Omental fat pad (tissue), 4 donors: ENCODE results near the gene GEMIN5. TPM values are rescaled to one million over a fixed set of nuclear protein-coding genes. Genes with fewer than 3 reads are reported as not detected.

Experiments
- ATAC-seq: fragments of 150-250 bp; one replicate; pipeline ENCODE4 v1.9.1; 2016; ENCODE audit warnings: mild to moderate bottlenecking, moderate library complexity; ENCODE audit not compliant: low FRiP score
- DNase-seq: peaks from one replicate; pipeline ENCODE4 v3.0.0-alpha.2; 2019; ENCODE audit warnings: low spot score
- total RNA-seq, 4 donors: library from RNA; depleted of rRNA; stranded (reverse); fragments of >200 nt; gene quantifications; one replicate each; pipeline ENCODE4 v1.1.0, GENCODE V29; 2016
- TF ChIP-seq, protein P1 (sequence below), 3 donors: fragments of 450-650 bp; IDR thresholded peaks; one replicate each; pipeline ENCODE4 v1.5.1; 2016 to 2017; ENCODE audit warnings: antibody characterized with exemption in 3 of 3, mild to moderate bottlenecking in 3 of 3, moderate library complexity in 2 of 3

Gene GEMIN5
- total RNA-seq, 4 donors from 2014 or later: 13.5 to 25.8 (median 20.2) TPM

DNA sequence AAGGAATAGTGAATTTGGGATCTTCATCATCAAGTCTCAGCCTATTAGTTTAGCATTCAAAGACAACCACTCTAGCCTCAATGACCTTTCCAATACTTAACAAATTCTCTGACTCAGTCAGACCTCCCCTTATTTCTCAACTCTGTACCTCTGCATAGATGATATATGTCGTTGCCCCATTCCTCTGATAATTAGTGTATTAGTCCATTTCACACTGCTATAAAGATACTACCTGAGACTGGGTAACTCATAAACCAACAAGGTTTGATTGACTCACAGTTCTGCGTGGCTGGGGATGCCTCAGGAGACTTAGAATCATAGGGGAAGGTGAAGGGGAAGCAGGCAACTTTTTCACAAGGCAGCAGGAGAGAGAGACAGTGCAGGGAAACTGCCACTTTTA, 11.8 kb upstream of the GEMIN5 start:
- TF ChIP-seq, protein P1, sequence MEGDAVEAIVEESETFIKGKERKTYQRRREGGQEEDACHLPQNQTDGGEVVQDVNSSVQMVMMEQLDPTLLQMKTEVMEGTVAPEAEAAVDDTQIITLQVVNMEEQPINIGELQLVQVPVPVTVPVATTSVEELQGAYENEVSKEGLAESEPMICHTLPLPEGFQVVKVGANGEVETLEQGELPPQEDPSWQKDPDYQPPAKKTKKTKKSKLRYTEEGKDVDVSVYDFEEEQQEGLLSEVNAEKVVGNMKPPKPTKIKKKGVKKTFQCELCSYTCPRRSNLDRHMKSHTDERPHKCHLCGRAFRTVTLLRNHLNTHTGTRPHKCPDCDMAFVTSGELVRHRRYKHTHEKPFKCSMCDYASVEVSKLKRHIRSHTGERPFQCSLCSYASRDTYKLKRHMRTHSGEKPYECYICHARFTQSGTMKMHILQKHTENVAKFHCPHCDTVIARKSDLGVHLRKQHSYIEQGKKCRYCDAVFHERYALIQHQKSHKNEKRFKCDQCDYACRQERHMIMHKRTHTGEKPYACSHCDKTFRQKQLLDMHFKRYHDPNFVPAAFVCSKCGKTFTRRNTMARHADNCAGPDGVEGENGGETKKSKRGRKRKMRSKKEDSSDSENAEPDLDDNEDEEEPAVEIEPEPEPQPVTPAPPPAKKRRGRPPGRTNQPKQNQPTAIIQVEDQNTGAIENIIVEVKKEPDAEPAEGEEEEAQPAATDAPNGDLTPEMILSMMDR (IDR thresholded peaks at IDR 0.05): no peak
- DNase-seq: no peak
- ATAC-seq: peak; percentile 51

DNA sequence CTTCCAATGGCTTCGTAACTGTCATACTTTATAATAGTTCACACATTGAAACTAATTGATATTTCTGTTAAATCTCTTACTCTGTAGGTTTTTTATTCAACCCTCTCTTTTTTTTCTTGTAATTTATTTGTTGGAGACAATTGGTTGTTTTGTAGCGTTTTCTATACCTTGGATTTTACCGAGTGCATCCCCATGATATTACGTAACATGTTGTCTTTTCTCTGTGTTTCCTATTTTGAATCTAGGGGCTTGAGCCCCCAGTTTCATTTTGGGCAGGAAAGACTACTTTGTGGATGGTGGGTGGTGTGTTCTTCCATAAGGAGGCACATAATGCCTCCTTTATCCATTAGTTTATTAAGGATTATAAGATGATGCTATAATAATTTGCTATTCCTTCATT, 10.3 kb upstream of the GEMIN5 start:
- DNase-seq: no peak
- ATAC-seq: no peak
- TF ChIP-seq, protein P1 (IDR thresholded peaks at IDR 0.05): no peak

DNA sequence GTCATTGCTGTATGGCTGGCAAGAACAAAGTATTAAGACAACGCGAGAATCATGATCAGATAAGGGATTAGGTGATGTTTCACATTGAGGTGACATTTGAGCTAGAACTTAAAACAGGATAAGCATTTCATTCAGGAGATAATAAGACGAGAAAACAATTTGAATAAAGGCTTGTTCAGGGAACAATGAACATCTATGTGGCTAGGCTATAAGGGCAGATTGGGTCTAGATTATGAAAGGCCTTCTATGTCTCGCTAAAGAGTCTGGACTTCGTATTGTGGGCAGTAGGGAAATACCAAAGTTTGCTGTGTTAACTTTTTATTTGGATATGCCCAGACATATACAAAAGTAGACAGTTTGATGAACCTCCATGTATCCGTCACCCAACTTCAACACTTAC, 9.8 kb upstream of the GEMIN5 start:
- ATAC-seq (no peak), DNase-seq (no peak)
- TF ChIP-seq, protein P1 (IDR thresholded peaks at IDR 0.05): no peak

DNA sequence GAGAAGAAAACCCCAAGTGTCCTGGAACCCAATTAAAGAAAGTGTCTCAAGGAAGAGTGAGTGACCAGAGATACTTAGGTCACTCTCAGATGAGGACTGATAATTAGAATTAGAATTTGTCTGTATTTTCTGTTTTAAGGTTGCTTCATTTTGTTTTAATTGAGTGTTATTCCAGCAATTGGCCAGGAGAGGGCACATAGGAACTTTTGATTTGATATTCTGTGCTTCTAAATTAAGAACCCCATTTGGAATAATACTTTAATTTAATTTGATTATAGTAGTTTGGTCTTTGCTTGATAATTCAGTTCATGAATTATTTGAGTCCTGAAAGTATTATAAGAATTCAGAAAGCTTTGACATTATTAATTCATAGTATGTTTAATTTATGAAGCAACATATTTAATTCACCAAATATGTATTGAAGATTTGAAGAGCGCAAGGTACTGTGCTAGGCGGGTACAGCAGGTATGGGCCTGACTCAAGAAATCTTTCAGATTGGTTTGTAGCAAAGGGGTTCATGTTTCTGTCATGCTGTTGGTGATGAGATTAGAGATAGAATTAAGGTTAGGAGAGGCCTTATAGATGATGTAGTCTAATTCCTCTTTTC, 7.8 kb upstream of the GEMIN5 start:
- TF ChIP-seq, protein P1 (IDR thresholded peaks at IDR 0.05): peak in 1 of 3 donors; percentile 2
- ATAC-seq (no peak), DNase-seq (no peak)

DNA sequence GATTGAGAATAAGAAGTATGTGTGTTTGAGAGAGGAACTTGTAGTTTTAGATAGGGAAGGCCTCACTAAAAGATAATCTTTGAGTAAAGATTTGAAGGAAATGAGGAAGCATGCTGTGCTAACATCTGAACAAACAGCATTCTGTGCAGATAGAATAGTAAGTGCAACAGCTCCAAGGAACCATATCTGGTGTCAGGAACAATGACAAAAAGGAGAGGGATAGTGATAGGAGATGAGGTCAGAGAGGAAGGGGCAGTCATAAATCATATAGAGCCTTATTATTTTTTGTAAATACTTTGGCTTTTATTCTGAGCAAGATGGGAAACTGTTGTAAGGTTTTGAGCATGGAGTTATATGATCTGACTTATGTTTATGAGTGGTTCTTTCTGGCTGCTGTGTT, 6.7 kb upstream of the GEMIN5 start:
- TF ChIP-seq, protein P1 (IDR thresholded peaks at IDR 0.05): no peak
- DNase-seq (no peak), ATAC-seq (no peak)

DNA sequence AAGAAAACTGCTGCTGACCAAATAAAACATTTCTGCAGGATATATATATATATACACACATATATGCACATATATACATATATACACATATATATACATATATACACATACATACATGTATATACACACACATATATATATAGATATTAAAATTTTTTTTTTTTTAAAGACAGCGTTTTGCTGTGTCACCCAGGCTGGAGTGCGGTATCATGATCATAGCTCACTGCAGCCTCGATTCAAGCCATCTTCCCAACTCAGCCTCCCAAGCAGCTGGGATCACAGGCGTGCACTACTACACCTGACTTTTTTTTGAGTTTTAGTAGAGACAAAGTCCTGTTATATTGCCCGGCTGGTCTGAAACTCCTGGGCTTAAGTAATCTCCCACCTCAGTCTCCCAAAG, 5.5 kb upstream of the GEMIN5 start:
- TF ChIP-seq, protein P1 (IDR thresholded peaks at IDR 0.05): no peak
- no peak for ATAC-seq
- no peak for DNase-seq
